Mammary epithelial cell (primary cell): Measurements from ENCODE around the gene C9orf78.

Experiments used
- CTCF ChIP-seq, 2 donors: IDR thresholded peaks in 1 of 2; conservative IDR thresholded peaks in 1 of 2; 2 replicates each; pipeline ENCODE4 v1.5.1; 2011 to 2012; ENCODE audit warnings: inconsistent platforms in 2 of 2, low read length in 2 of 2, mild to moderate bottlenecking in 2 of 2, control low read depth in 1 of 2, low read depth in 1 of 2; ENCODE audit not compliant: insufficient read depth in 1 of 2; ENCODE audit errors: extremely low read depth in 1 of 2
- EZH2 ChIP-seq: IDR thresholded peaks from 2 replicates; pipeline ENCODE4 v1.6.1; 2012; ENCODE audit warnings: low read length, inconsistent platforms, borderline replicate concordance

GRCh38 chr9:129874261-129875101, 39.4 kb upstream of the C9orf78 start:
- TF ChIP-seq CTCF (conservative IDR thresholded peaks at IDR 0.05 in 1 of 2, IDR thresholded peaks at IDR 0.05 in 1 of 2; ENCODE audit: extremely low read depth in 1 of 2, insufficient read depth in 1 of 2, low read depth in 1 of 2, low read length in 2 of 2) (no peak), EZH2 (no peak)
